BLaER1 (cell line): ENCODE measurements around the gene GRIN1.

ENCODE experiments used
- H3K27ac ChIP-seq: shearing (Covaris generic); formaldehyde crosslinking; 2 replicates; pipeline ENCODE4 v1.8.1; 2022
- H3K27me3 ChIP-seq: shearing (Covaris generic); formaldehyde crosslinking; 2 replicates; pipeline ENCODE4 v1.8.1; 2022
- H3K36me3 ChIP-seq: shearing (Covaris generic); formaldehyde crosslinking; 2 replicates; pipeline ENCODE4 v1.8.1; 2022
- H3K4me1 ChIP-seq: shearing (Covaris generic); formaldehyde crosslinking; 2 replicates; pipeline ENCODE4 v1.8.1; 2022
- H3K4me2 ChIP-seq: shearing (Covaris generic); formaldehyde crosslinking; 2 replicates; pipeline ENCODE4 v1.8.1; 2022
- H3K4me3 ChIP-seq: shearing (Covaris generic); formaldehyde crosslinking; 2 replicates; pipeline ENCODE4 v1.8.1; 2022
- H3K9ac ChIP-seq: shearing (Covaris generic); formaldehyde crosslinking; 2 replicates; pipeline ENCODE4 v1.8.1; 2022
- H3K9me3 ChIP-seq: shearing (Covaris generic); formaldehyde crosslinking; 2 replicates; pipeline ENCODE4 v1.8.1; 2022
- H4K20me1 ChIP-seq: shearing (Covaris generic); formaldehyde crosslinking; 2 replicates; pipeline ENCODE4 v1.8.1; 2022
- Cebpa-rat ChIP-seq: shearing (Covaris generic); IDR thresholded peaks from 2 replicates; pipeline ENCODE4 v1.8.1; 2022

Gene GRIN1

GRCh38 chr9:137205126-137206069, 66.4 kb downstream of the GRIN1 start, which contains the start of the genes NDOR1 and TMEM203:
Gene NDOR1, plus strand, starts transcription at chr9:137205700. Its CDS starts 78 bp downstream, at chr9:137205778.
Gene TMEM203, minus strand, starts transcription at chr9:137205648. Its CDS starts 234 bp downstream, at chr9:137205414.
- peak within 1 kb of the TSS; percentile 100 for H3K4me2 ChIP-seq
- H3K9ac ChIP-seq, result peak within 1 kb of the TSS; percentile 91
- peaks cover 32% of the 10 kb centered on the region for H3K36me3 ChIP-seq
- no peaks in the 10 kb centered on the region for H3K27me3 ChIP-seq
- H4K20me1 ChIP-seq, result peaks cover 59% of the 10 kb centered on the region
- H3K4me1 ChIP-seq, result peaks cover 69% of the 10 kb centered on the region
- H3K27ac ChIP-seq, result peak within 1 kb of the TSS; percentile 91
- no peak for TF ChIP-seq Cebpa-rat
- peak within 1 kb of the TSS; percentile 84 for H3K4me3 ChIP-seq
- no peaks in the 10 kb centered on the region for H3K9me3 ChIP-seq

- H3K9me3 ChIP-seq, result no peaks in the 10 kb centered on the region
- H3K9ac ChIP-seq, result peak overlapping the region; percentile 91
- H3K4me2 ChIP-seq, result peak overlapping the region; percentile 100
- TF ChIP-seq Cebpa-rat, result no peak
- H3K27me3 ChIP-seq, result no peaks in the 10 kb centered on the region
- H3K27ac ChIP-seq, result no peak overlapping the region
- peaks cover 56% of the 10 kb centered on the region for H4K20me1 ChIP-seq
- H3K4me1 ChIP-seq, result peaks cover 69% of the 10 kb centered on the region
- peak overlapping the region; percentile 84 for H3K4me3 ChIP-seq
- H3K36me3 ChIP-seq, result peaks cover 37% of the 10 kb centered on the region
Measured at GRCh38 chr9:137206602-137207001, 67.6 kb downstream of the GRIN1 start.

GRCh38 chr9:137211532-137211931, 72.6 kb downstream of the GRIN1 start:
- Histone ChIP-seq H3K4me1 (peaks cover 40% of the 10 kb centered on the region), H3K9ac (no peak overlapping the region), H3K9me3 (no peaks in the 10 kb centered on the region), H3K27ac (no peak overlapping the region), H3K4me3 (no peak overlapping the region), H3K27me3 (no peaks in the 10 kb centered on the region), H3K4me2 (no peak overlapping the region), H4K20me1 (peaks cover 10% of the 10 kb centered on the region; the same call in 1 of the 2 replicates), H3K36me3 (peaks cover 78% of the 10 kb centered on the region)
- TF ChIP-seq Cebpa-rat, result no peak

- Histone ChIP-seq H3K9ac (no peak overlapping the region), H4K20me1 (peaks cover under 1% of the 10 kb centered on the region; the same call in 1 of the 2 replicates), H3K36me3 (peaks cover 74% of the 10 kb centered on the region), H3K4me2 (no peak overlapping the region), H3K4me1 (peaks cover 40% of the 10 kb centered on the region), H3K27ac (no peak overlapping the region), H3K4me3 (no peak overlapping the region), H3K27me3 (no peaks in the 10 kb centered on the region), H3K9me3 (no peaks in the 10 kb centered on the region)
- no peak for TF ChIP-seq Cebpa-rat
Measured at GRCh38 chr9:137212520-137212919, 73.6 kb downstream of the GRIN1 start.

GRCh38 chr9:137213160-137214060, 74.5 kb downstream of the GRIN1 start:
- no peak overlapping the region for H3K4me2 ChIP-seq
- H3K9me3 ChIP-seq, result no peaks in the 10 kb centered on the region
- no peak for TF ChIP-seq Cebpa-rat
- H4K20me1 ChIP-seq, result no peaks in the 10 kb centered on the region; the same call in 1 of the 2 replicates
- H3K27ac ChIP-seq, result no peak overlapping the region
- H3K4me1 ChIP-seq, result peaks cover 47% of the 10 kb centered on the region
- peaks cover 74% of the 10 kb centered on the region for H3K36me3 ChIP-seq
- H3K4me3 ChIP-seq, result no peak overlapping the region
- H3K27me3 ChIP-seq, result no peaks in the 10 kb centered on the region
- H3K9ac ChIP-seq, result no peak overlapping the region

GRCh38 chr9:137214620-137215019, 75.7 kb downstream of the GRIN1 start:
- H3K9ac ChIP-seq, result no peak overlapping the region
- H3K4me3 ChIP-seq, result no peak overlapping the region
- peaks cover 47% of the 10 kb centered on the region for H3K4me1 ChIP-seq
- no peak for TF ChIP-seq Cebpa-rat
- H3K27ac ChIP-seq, result no peak overlapping the region
- peaks cover 73% of the 10 kb centered on the region for H3K36me3 ChIP-seq
- no peaks in the 10 kb centered on the region; the same call in 1 of the 2 replicates for H4K20me1 ChIP-seq
- H3K27me3 ChIP-seq, result no peaks in the 10 kb centered on the region
- H3K4me2 ChIP-seq, result no peak overlapping the region
- H3K9me3 ChIP-seq, result no peaks in the 10 kb centered on the region

- H3K36me3 ChIP-seq, result peaks cover 73% of the 10 kb centered on the region
- H3K4me1 ChIP-seq, result peaks cover 40% of the 10 kb centered on the region
Measured at GRCh38 chr9:137215196-137215986, 76.4 kb downstream of the GRIN1 start.

GRCh38 chr9:137216188-137216965, 77.4 kb downstream of the GRIN1 start:
- no peak for TF ChIP-seq Cebpa-rat
- peak overlapping the region; percentile 63 for H3K27ac ChIP-seq
- peaks cover 8% of the 10 kb centered on the region; the same call in 1 of the 2 replicates for H4K20me1 ChIP-seq
- no peak overlapping the region for H3K4me3 ChIP-seq
- H3K9ac ChIP-seq, result 0 out of 2 replicates have a peak overlapping the region, but pooled peaks have one; percentile 29
- peaks cover 73% of the 10 kb centered on the region for H3K36me3 ChIP-seq
- no peaks in the 10 kb centered on the region for H3K9me3 ChIP-seq
- peak overlapping the region; percentile 64 for H3K4me2 ChIP-seq
- H3K27me3 ChIP-seq, result no peaks in the 10 kb centered on the region
- H3K4me1 ChIP-seq, result peaks cover 34% of the 10 kb centered on the region

More at GRCh38 chr9:137215196-137215986, 76.4 kb downstream of the GRIN1 start:
- TF ChIP-seq Cebpa-rat, result no peak
- Histone ChIP-seq H3K27me3 (no peaks in the 10 kb centered on the region), H3K9me3 (no peaks in the 10 kb centered on the region), H3K4me2 (no peak overlapping the region), H3K4me3 (no peak overlapping the region), H3K27ac (no peak overlapping the region), H4K20me1 (peaks cover 6% of the 10 kb centered on the region; the same call in 1 of the 2 replicates), H3K9ac (no peak overlapping the region)
